IPS-NIHi11 (cell line): Measurements from ENCODE around the gene SH2B3.
"Not testable (repeated sequence)": the region's sequence is repeated elsewhere in the genome, so short reads cannot be mapped to it uniquely, and the experiment has no call there.

ENCODE experiments used
- DNase-seq: peaks from one replicate; pipeline ENCODE4 v3.0.0; 2012; ENCODE audit warnings: mixed read lengths, low spot score

SH2B3 gene

GRCh38 chr12:111458546-111459172 is 52.9 kb downstream of the SH2B3 start:
- no peak for DNase-seq

GRCh38 chr12:111460111-111460510 is 54.4 kb downstream of the SH2B3 start:
- not testable (repeated sequence) for DNase-seq

GRCh38 chr12:111462210-111462769 is 56.6 kb downstream of the SH2B3 start:
- no peak for DNase-seq

- DNase-seq, result no peak
Measured at GRCh38 chr12:111467092-111467856, 61.6 kb downstream of the SH2B3 start.

- no peak for DNase-seq
Measured at GRCh38 chr12:111467857-111468241, 62.1 kb downstream of the SH2B3 start.

GRCh38 chr12:111469401-111469800 is 63.7 kb downstream of the SH2B3 start:
- no peak for DNase-seq

- no peak for DNase-seq
Measured at GRCh38 chr12:111471236-111471635, 65.5 kb downstream of the SH2B3 start.

- no peak for DNase-seq
Measured at GRCh38 chr12:111482462-111482861, 76.7 kb downstream of the SH2B3 start.

GRCh38 chr12:111488271-111488670 is 82.5 kb downstream of the SH2B3 start:
- no peak for DNase-seq

- no peak for DNase-seq
Measured at GRCh38 chr12:111488798-111489197, 83.1 kb downstream of the SH2B3 start.

GRCh38 chr12:111492979-111493378 is 87.3 kb downstream of the SH2B3 start:
- not testable (repeated sequence) for DNase-seq

- DNase-seq, result no peak
Measured at GRCh38 chr12:111494676-111495075, 89.0 kb downstream of the SH2B3 start.
